HUDEP-2 (cell line): ENCODE results near the gene OVAAL.
A peak's percentile ranks its signal among the peaks of the same experiment; 100 is the strongest.

ENCODE experiments used
- DNase-seq, 76 experiments: peaks; one replicate each; lab custom pipeline; 2025; ENCODE audit not compliant: unreplicated experiment in 76 of 76; lab: John Stamatoyannopoulos, UW

Gene OVAAL

GRCh38 chr1:180567654-180568053, 8.9 kb downstream of the OVAAL start:
- no peak for DNase-seq

GRCh38 chr1:180568184-180568583, 9.4 kb downstream of the OVAAL start:
- DNase-seq: no peak

GRCh38 chr1:180571060-180571831, 12.5 kb downstream of the OVAAL start:
- no peak for DNase-seq

- no peak for DNase-seq
Measured at GRCh38 chr1:180571832-180572636, 13.3 kb downstream of the OVAAL start.

GRCh38 chr1:180572760-180573159, 14.0 kb downstream of the OVAAL start:
- DNase-seq: no peak

GRCh38 chr1:180574031-180574713, 15.4 kb downstream of the OVAAL start:
- no peak for DNase-seq

- DNase-seq: no peak
Measured at GRCh38 chr1:180577361-180577760, 18.6 kb downstream of the OVAAL start.

GRCh38 chr1:180579961-180580611, 21.3 kb downstream of the OVAAL start:
- DNase-seq: no peak

GRCh38 chr1:180581635-180582039, 22.9 kb downstream of the OVAAL start:
- DNase-seq: no peak

- no peak for DNase-seq
Measured at GRCh38 chr1:180584869-180585268, 26.1 kb downstream of the OVAAL start.

- peak in 1 of 76 experiments; percentile 11 for DNase-seq
Measured at GRCh38 chr1:180585994-180586359, 27.2 kb downstream of the OVAAL start.

GRCh38 chr1:180586671-180587155, 27.9 kb downstream of the OVAAL start:
- DNase-seq: no peak

- DNase-seq: no peak
Measured at GRCh38 chr1:180588121-180588520, 29.4 kb downstream of the OVAAL start.

- DNase-seq: no peak
Measured at GRCh38 chr1:180590889-180591288, 32.1 kb downstream of the OVAAL start.

GRCh38 chr1:180593382-180593781, 34.6 kb downstream of the OVAAL start:
- DNase-seq: no peak

- no peak for DNase-seq
Measured at GRCh38 chr1:180594723-180595122, 36.0 kb downstream of the OVAAL start.

GRCh38 chr1:180595966-180596365, 37.2 kb downstream of the OVAAL start:
- DNase-seq: no peak

- no peak for DNase-seq
Measured at GRCh38 chr1:180597520-180597919, 38.8 kb downstream of the OVAAL start.

- no peak for DNase-seq
Measured at GRCh38 chr1:180598333-180598974, 39.7 kb downstream of the OVAAL start.

GRCh38 chr1:180600343-180600742, 41.6 kb downstream of the OVAAL start:
- no peak for DNase-seq
